Measurements from ENCODE around the gene CNTN2. TPM values are rescaled to one million over a fixed set of nuclear protein-coding genes. Genes with fewer than 3 reads are reported as not detected.

The CNTN2 gene
- total and polyA plus RNA-seq, 7 donors: 0.01 to 0.06 (median 0.05) TPM; not detected in 4

GRCh38 chr1:205061227-205061626, 18.2 kb downstream of the CNTN2 start:
- Histone ChIP-seq H3K4me3 (no peak overlapping the region), H3K4me1 (no peaks in the 10 kb centered on the region), H3K27me3 (ENCODE audit: insufficient read depth in 3 of 3, low read length in 2 of 3) (no peaks in the 10 kb centered on the region), H3K36me3 (ENCODE audit: insufficient read depth in 1 of 2, low read depth in 1 of 2) (no peaks in the 10 kb centered on the region), H3K9me3 (no peaks in the 10 kb centered on the region), H3K27ac (no peak overlapping the region)
- intact Hi-C loops (cut with DNase I): loop anchor here (5.0 kb wide), 2 partner anchors 69 to 84 kb away; no protein-coding TSS in a partner anchor
- ATAC-seq: peak in 3 of 4 donors; percentile 17 to 27 (median 18)
- peak in 1 of 2 donors; percentile 40 for DNase-seq
- no peak for TF ChIP-seq CTCF (IDR thresholded peaks at IDR 0.05)
- WGBS, 3 donors: 77 to 82% (median 81%) methylated on average over 14 of the region's 14 CpGs

- Histone ChIP-seq H3K36me3 (ENCODE audit: insufficient read depth in 1 of 2, low read depth in 1 of 2) (no peaks in the 10 kb centered on the region), H3K27ac (no peak overlapping the region), H3K27me3 (ENCODE audit: insufficient read depth in 3 of 3, low read length in 2 of 3) (no peaks in the 10 kb centered on the region), H3K4me1 (no peaks in the 10 kb centered on the region), H3K9me3 (no peaks in the 10 kb centered on the region), H3K4me3 (no peak overlapping the region)
- ATAC-seq (peak; percentile 59 to 79 (median 73)), DNase-seq (peak; percentile 66 to 75)
- intact Hi-C loops (cut with DNase I): loop anchor here (2.0 to 5.0 kb wide), 3 partner anchors 69 to 85 kb away; no protein-coding TSS in a partner anchor
- 31 to 38% (median 37%) methylated on average over 13 of the region's 13 CpGs for WGBS, 3 donors
- peak; percentile 71 for TF ChIP-seq CTCF (IDR thresholded peaks at IDR 0.05)
Observed at GRCh38 chr1:205061665-205062069, 18.7 kb downstream of the CNTN2 start.

- H3K27me3 ChIP-seq (ENCODE audit: insufficient read depth in 3 of 3, low read length in 2 of 3): no peaks in the 10 kb centered on the region
- ATAC-seq (no peak), DNase-seq (peak in 1 of 2 donors; percentile 32)
- no peak overlapping the region for H3K4me3 ChIP-seq
- WGBS, 3 donors: 90 to 93% (median 91%) methylated on average over 8 of the region's 8 CpGs
- intact Hi-C loops (cut with DNase I): loop anchor here (2.0 to 5.0 kb wide), 3 partner anchors 70 to 86 kb away; no protein-coding TSS in a partner anchor
- H3K27ac ChIP-seq: no peak overlapping the region
- no peak for TF ChIP-seq CTCF (IDR thresholded peaks at IDR 0.05)
- H3K9me3 ChIP-seq: no peaks in the 10 kb centered on the region
- no peaks in the 10 kb centered on the region for H3K4me1 ChIP-seq
- H3K36me3 ChIP-seq (ENCODE audit: insufficient read depth in 1 of 2, low read depth in 1 of 2): no peaks in the 10 kb centered on the region
Observed at GRCh38 chr1:205062319-205062718, 19.3 kb downstream of the CNTN2 start.

GRCh38 chr1:205062895-205063294, 19.9 kb downstream of the CNTN2 start:
- ATAC-seq: no peak
- no peak overlapping the region for H3K4me3 ChIP-seq
- WGBS, 3 donors: 96 to 98% (median 97%) methylated on average over 3 of the region's 3 CpGs
- no peak overlapping the region for H3K27ac ChIP-seq
- no peaks in the 10 kb centered on the region for H3K36me3 ChIP-seq (ENCODE audit: insufficient read depth in 1 of 2, low read depth in 1 of 2)
- intact Hi-C loops (cut with DNase I): loop anchor here (2.0 to 5.0 kb wide), 3 partner anchors 71 to 86 kb away; no protein-coding TSS in a partner anchor
- no peak for TF ChIP-seq CTCF (IDR thresholded peaks at IDR 0.05)
- DNase-seq: peak in 1 of 2 donors; percentile 4
- H3K4me1 ChIP-seq: no peaks in the 10 kb centered on the region
- H3K27me3 ChIP-seq (ENCODE audit: insufficient read depth in 3 of 3, low read length in 2 of 3): no peaks in the 10 kb centered on the region
- no peaks in the 10 kb centered on the region for H3K9me3 ChIP-seq

- no peak for ATAC-seq
- WGBS, 3 donors: 82 to 89% (median 88%) methylated on average over 11 of the region's 11 CpGs
- intact Hi-C loops (cut with DNase I): loop anchor here (5.0 kb wide), 2 partner anchors 72 to 87 kb away; no protein-coding TSS in a partner anchor
Observed at GRCh38 chr1:205064301-205064700, 21.3 kb downstream of the CNTN2 start.

More at GRCh38 chr1:205064301-205064700, 21.3 kb downstream of the CNTN2 start:
- H3K36me3 ChIP-seq (ENCODE audit: insufficient read depth in 1 of 2, low read depth in 1 of 2): no peaks in the 10 kb centered on the region
- no peaks in the 10 kb centered on the region for H3K4me1 ChIP-seq
- peak in 1 of 2 donors; percentile 32 for DNase-seq
- H3K4me3 ChIP-seq: no peak overlapping the region
- no peak for TF ChIP-seq CTCF (IDR thresholded peaks at IDR 0.05)
- no peaks in the 10 kb centered on the region for H3K27me3 ChIP-seq (ENCODE audit: insufficient read depth in 3 of 3, low read length in 2 of 3)
- no peaks in the 10 kb centered on the region for H3K9me3 ChIP-seq
- H3K27ac ChIP-seq: no peak overlapping the region

Measured in psoas muscle (tissue), 8 donors.